ENCODE results near the gene HEATR5A. TPM values are rescaled to one million over a fixed set of nuclear protein-coding genes. Genes with fewer than 3 reads are reported as not detected.
A peak's percentile ranks its signal among the peaks of the same experiment; 100 is the strongest.

HEATR5A gene
- total and polyA plus RNA-seq, 2 of the 13 experiments (the other 11 are each of a cell fraction or from before 2014, with no cell fraction given): 36.4 to 105 TPM

DNA sequence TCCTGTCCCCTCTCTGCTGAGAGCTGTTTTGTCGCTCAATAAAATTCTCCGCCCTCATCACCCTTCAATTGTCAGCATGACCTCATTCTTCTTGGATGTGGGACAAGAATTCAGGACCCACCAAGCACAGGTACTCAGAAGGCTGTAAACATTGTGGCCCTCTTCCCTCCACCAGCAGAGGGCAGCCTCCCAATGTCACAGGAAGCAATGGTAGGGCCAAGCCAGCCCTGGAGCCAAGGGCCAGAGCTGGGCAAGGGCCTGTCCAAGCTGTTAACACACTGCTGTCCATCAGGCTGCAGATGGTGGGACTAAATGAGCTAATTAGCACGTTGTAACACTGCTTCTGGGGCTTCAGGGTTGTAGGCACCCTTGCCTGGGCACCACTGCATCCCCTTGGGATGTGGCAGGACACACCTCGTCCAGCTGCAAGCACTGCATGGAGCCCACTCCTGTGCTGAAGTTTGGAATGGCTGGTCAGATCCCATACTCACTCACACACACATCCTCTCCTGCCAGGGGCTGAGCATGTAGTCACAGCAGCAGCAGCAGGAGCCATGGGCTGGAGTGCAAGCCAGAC, 150.1 kb downstream of the HEATR5A start (continued):
- TF ChIP-seq, protein P1, sequence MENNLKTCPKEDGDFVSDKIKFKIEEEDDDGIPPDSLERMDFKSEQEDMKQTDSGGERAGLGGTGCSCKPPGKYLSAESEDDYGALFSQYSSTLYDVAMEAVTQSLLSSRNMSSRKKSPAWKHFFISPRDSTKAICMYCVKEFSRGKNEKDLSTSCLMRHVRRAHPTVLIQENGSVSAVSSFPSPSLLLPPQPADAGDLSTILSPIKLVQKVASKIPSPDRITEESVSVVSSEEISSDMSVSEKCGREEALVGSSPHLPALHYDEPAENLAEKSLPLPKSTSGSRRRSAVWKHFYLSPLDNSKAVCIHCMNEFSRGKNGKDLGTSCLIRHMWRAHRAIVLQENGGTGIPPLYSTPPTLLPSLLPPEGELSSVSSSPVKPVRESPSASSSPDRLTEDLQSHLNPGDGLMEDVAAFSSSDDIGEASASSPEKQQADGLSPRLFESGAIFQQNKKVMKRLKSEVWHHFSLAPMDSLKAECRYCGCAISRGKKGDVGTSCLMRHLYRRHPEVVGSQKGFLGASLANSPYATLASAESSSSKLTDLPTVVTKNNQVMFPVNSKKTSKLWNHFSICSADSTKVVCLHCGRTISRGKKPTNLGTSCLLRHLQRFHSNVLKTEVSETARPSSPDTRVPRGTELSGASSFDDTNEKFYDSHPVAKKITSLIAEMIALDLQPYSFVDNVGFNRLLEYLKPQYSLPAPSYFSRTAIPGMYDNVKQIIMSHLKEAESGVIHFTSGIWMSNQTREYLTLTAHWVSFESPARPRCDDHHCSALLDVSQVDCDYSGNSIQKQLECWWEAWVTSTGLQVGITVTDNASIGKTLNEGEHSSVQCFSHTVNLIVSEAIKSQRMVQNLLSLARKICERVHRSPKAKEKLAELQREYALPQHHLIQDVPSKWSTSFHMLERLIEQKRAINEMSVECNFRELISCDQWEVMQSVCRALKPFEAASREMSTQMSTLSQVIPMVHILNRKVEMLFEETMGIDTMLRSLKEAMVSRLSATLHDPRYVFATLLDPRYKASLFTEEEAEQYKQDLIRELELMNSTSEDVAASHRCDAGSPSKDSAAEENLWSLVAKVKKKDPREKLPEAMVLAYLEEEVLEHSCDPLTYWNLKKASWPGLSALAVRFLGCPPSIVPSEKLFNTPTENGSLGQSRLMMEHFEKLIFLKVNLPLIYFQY (CRISPR knock-in tag; IDR thresholded peaks at IDR 0.05; ENCODE audit: borderline replicate concordance): no peak
- peak; percentile 80; the same call in 1 of the 2 replicates for TF ChIP-seq POGK (CRISPR knock-in tag; conservative IDR thresholded peaks at IDR 0.05)
- 0 out of 2 replicates have a peak, but pooled peaks have one; percentile 30 for TF ChIP-seq GTF3A (CRISPR knock-in tag; conservative IDR thresholded peaks at IDR 0.05)
- TF ChIP-seq DZIP1 (CRISPR knock-in tag; IDR thresholded peaks at IDR 0.05): 0 out of 2 replicates have a peak, but pooled peaks have one; percentile 72
- peak; percentile 65; the same call in 1 of the 2 replicates for TF ChIP-seq ZNF678 (CRISPR knock-in tag; IDR thresholded peaks at IDR 0.05)
- peak; percentile 59; the same call in 1 of the 2 replicates for TF ChIP-seq ZSCAN21 (CRISPR knock-in tag; IDR thresholded peaks at IDR 0.05; ENCODE audit: borderline replicate concordance)
- TF ChIP-seq TBL1XR1 (IDR thresholded peaks at IDR 0.05; ENCODE audit: borderline replicate concordance, low read length, partially characterized antibody): no peak
- no peak for TF ChIP-seq MAZ (IDR thresholded peaks at IDR 0.05; ENCODE audit: borderline replicate concordance, low read depth, low read length)
- peak; percentile 45; the same call in 1 of the 2 replicates for TF ChIP-seq MAZ (CRISPR knock-in tag; IDR thresholded peaks at IDR 0.05; ENCODE audit: low read depth)
- TF ChIP-seq ZNF703 (CRISPR knock-in tag; IDR thresholded peaks at IDR 0.05; ENCODE audit: borderline replicate concordance): no peak
- no peak for TF ChIP-seq FOXP1 (IDR thresholded peaks at IDR 0.05)
- peak; percentile 50; the same call in 1 of the 2 replicates for TF ChIP-seq FOXP1 (CRISPR knock-in tag; IDR thresholded peaks at IDR 0.05)
- no peak for TF ChIP-seq ZZZ3 (CRISPR knock-in tag; IDR thresholded peaks at IDR 0.05; ENCODE audit: borderline replicate concordance)
